Endothelial cell of umbilical vein (primary cell): Measurements from ENCODE around the gene SLC47A1. TPM values are rescaled to one million over a fixed set of nuclear protein-coding genes. Genes with fewer than 3 reads are reported as not detected.

Source experiments
- BruUV-seq: library from RNA; stranded (reverse); fragments of 400-500 nt; replicated peaks from 2 replicates; lab custom pipeline; 2021; lab: Mats Ljungman, UMichigan
- CTCF ChIA-PET: fragments of 300-600, 350-600 bp; sonication (Branson Sonifier 250); formaldehyde crosslinking; loops from one replicate; lab custom pipeline; 2021; ENCODE audit warnings: antibody characterized with exemption, inconsistent platforms; lab: Charles Lee
- POLR2A ChIA-PET: fragments of 300-600, 350-600 bp; sonication (Branson Sonifier 250); formaldehyde crosslinking; loops from one replicate; lab custom pipeline; 2021; ENCODE audit warnings: antibody characterized with exemption, inconsistent platforms; lab: Charles Lee
- DNase-seq: peaks from one replicate; pipeline ENCODE4 v3.0.0-alpha.2; 2011; ENCODE audit warnings: low read depth, low spot score
- FAIRE-seq: peaks from 2 replicates; lab custom pipeline; 2011; peaks lifted over from hg19 to GRCh38; lab: Jason Lieb, UNC
- H2AFZ ChIP-seq: 2 replicates; pipeline ENCODE4 v1.6.0; 2012; ENCODE audit warnings: low read depth, low read length, control low read depth, inconsistent platforms
- H3K27ac ChIP-seq: 2 replicates; pipeline ENCODE4 v1.5.1; 2011; ENCODE audit warnings: low read depth, mild to moderate bottlenecking, control low read depth, low read length, moderate library complexity; ENCODE audit not compliant: insufficient read depth
- H3K27me3 ChIP-seq, 2 experiments: 2 replicates each; pipeline versions ENCODE4 v1.6.0 to v1.6.1; 2011; ENCODE audit warnings: low read length in 2 of 2, mixed read lengths in 1 of 2; ENCODE audit not compliant: control insufficient read depth in 2 of 2, insufficient read depth in 2 of 2
- H3K36me3 ChIP-seq, 2 experiments: 2 replicates in 1 of 2; 3 replicates in 1 of 2; pipeline ENCODE4 v1.5.1; 2011; ENCODE audit warnings: low read length in 2 of 2, mild to moderate bottlenecking in 1 of 2, moderate library complexity in 1 of 2; ENCODE audit not compliant: control insufficient read depth in 2 of 2, insufficient read depth in 2 of 2; ENCODE audit errors: extremely low read depth in 1 of 2
- H3K4me1 ChIP-seq: 3 replicates; pipeline ENCODE4 v1.5.1; 2011; ENCODE audit warnings: mild to moderate bottlenecking, low read length; ENCODE audit not compliant: control insufficient read depth, insufficient read depth; ENCODE audit errors: extremely low read depth
- H3K4me2 ChIP-seq: 2 replicates; pipeline ENCODE4 v1.6.1; 2011; ENCODE audit warnings: low read length, control low read depth, mixed read lengths; ENCODE audit not compliant: insufficient read depth
- H3K4me3 ChIP-seq, 3 experiments: fragments of 200-600 bp in 1 of 3; sonication (generic), shearing (Covaris generic) in 1 of 3; replicated peaks in 1 of 3; 2 replicates each; pipeline ENCODE4 v1.5.1; 2011 to 2016; ENCODE audit warnings: control low read depth in 3 of 3, low read length in 3 of 3, mild to moderate bottlenecking in 2 of 3, inconsistent platforms in 1 of 3, low read depth in 1 of 3, moderate library complexity in 1 of 3; ENCODE audit not compliant: insufficient read depth in 1 of 3
- H3K79me2 ChIP-seq: 2 replicates; pipeline ENCODE4 v1.6.0; 2012; ENCODE audit warnings: low read length, inconsistent platforms; ENCODE audit not compliant: control insufficient read depth, insufficient read depth
- H3K9ac ChIP-seq: replicated peaks from 2 replicates; pipeline ENCODE3; 2011; ENCODE audit warnings: low read length, control low read depth; ENCODE audit not compliant: insufficient read depth; ENCODE audit errors: extremely low read depth
- H3K9me1 ChIP-seq: replicated peaks from 3 replicates; pipeline ENCODE4 v1.6.0; 2011; ENCODE audit warnings: mild to moderate bottlenecking, low read length; ENCODE audit not compliant: control insufficient read depth, insufficient read depth; ENCODE audit errors: extremely low read depth
- H3K9me3 ChIP-seq: replicated peaks from 2 replicates; pipeline ENCODE4 v1.5.1; 2012; ENCODE audit warnings: low read length, inconsistent platforms; ENCODE audit not compliant: control insufficient read depth, insufficient read depth
- H4K20me1 ChIP-seq: replicated peaks from 2 replicates; pipeline ENCODE3; 2011; ENCODE audit warnings: mild to moderate bottlenecking, low read length; ENCODE audit not compliant: control insufficient read depth, insufficient read depth; ENCODE audit errors: extremely low read depth
- CTCF ChIP-seq, 2 donors: IDR thresholded peaks; 1 replicate in 1 of 2; 2 replicates in 1 of 2; pipeline ENCODE4 v1.5.1; 2011; ENCODE audit warnings: low read length in 2 of 2, mild to moderate bottlenecking in 2 of 2, moderate library complexity in 2 of 2, control low read depth in 1 of 2, inconsistent platforms in 1 of 2, low read depth in 1 of 2; ENCODE audit not compliant: insufficient read depth in 1 of 2; ENCODE audit errors: extremely low read depth in 1 of 2
- EZH2 ChIP-seq: IDR thresholded peaks from 2 replicates; pipeline ENCODE4 v1.6.1; 2012; ENCODE audit warnings: borderline replicate concordance, low read depth, mild to moderate bottlenecking, moderate library complexity, low read length, inconsistent platforms; ENCODE audit not compliant: severe bottlenecking
- FOS ChIP-seq: IDR thresholded peaks from 2 replicates; pipeline ENCODE4 v1.6.1; 2011; ENCODE audit warnings: mild to moderate bottlenecking, low read length, moderate library complexity, borderline replicate concordance; ENCODE audit not compliant: insufficient read depth
- GATA2 ChIP-seq: IDR thresholded peaks from 2 replicates; pipeline ENCODE4 v1.7.0; 2011; ENCODE audit warnings: low read depth, mild to moderate bottlenecking, moderate library complexity, mixed read lengths, low read length; ENCODE audit not compliant: insufficient read length, insufficient read depth
- JUN ChIP-seq: IDR thresholded peaks from 2 replicates; pipeline ENCODE4 v1.6.1; 2011; ENCODE audit warnings: borderline replicate concordance, low read depth; ENCODE audit not compliant: insufficient read length, insufficient read depth
- MAX ChIP-seq: IDR thresholded peaks from 2 replicates; pipeline ENCODE4 v1.6.1; 2011; ENCODE audit not compliant: insufficient read depth, insufficient read length
- MYC ChIP-seq: IDR thresholded peaks from one replicate; pipeline ENCODE4 v1.6.1; 2011; ENCODE audit warnings: mild to moderate bottlenecking, low read depth, low read length
- POLR2A ChIP-seq: IDR thresholded peaks from 2 replicates; pipeline ENCODE4 v1.6.1; 2012; ENCODE audit warnings: low read depth, mild to moderate bottlenecking, control low read depth, low read length
- POLR2AphosphoS5 ChIP-seq: IDR thresholded peaks from 2 replicates; pipeline ENCODE4 v1.6.1; 2012; ENCODE audit warnings: low read depth, mild to moderate bottlenecking, control low read depth, low read length, moderate library complexity; ENCODE audit not compliant: insufficient read depth
- dilution Hi-C: fragments of 300-500 bp; cut with MboI; formaldehyde crosslinking; loops from one replicate; pipeline ENCODE4 v1.15.0; 2019; ENCODE audit warnings: low sequenced_read_pairs; ENCODE audit not compliant: extremely low pct_ligation_motif_present
- intact Hi-C: fragments of 100-400 bp; cut with micrococcal nuclease; formaldehyde crosslinking; loops from one replicate; pipeline ENCODE4 v1.10.0; 2022
- polyA plus RNA-seq, 4 experiments: library from polyadenylated mRNA; depleted of rRNA in 3 of 4; stranded (reverse) in 3 of 4; unstranded in 1 of 4; fragments of >200 nt; gene quantifications; 2 replicates each; pipeline versions ENCODE4 v1.2.1 to v1.2.3, GENCODE V29; 2011 to 2012; ENCODE audit warnings: missing spikeins in 1 of 4
- total RNA-seq: library from RNA; stranded (reverse); gene quantifications from 2 replicates; pipeline ENCODE4 v1.2.3, GENCODE V29; 2021

Gene SLC47A1
- total and polyA plus RNA-seq, 2 donors (not counting 3 experiments of a cell fraction or from before 2014, with no cell fraction given) = 3.3 to 6.9 TPM

- Histone ChIP-seq H3K4me2 (no peak overlapping the region), H3K27me3 (no peaks in the 10 kb centered on the region), H3K9me1 (no peaks in the 10 kb centered on the region), H3K9me3 (no peaks in the 10 kb centered on the region), H3K27ac (no peak overlapping the region), H3K4me3 (no peak overlapping the region), H3K4me1 (no peaks in the 10 kb centered on the region), H3K79me2 (no peaks in the 10 kb centered on the region), H3K9ac (no peak overlapping the region), H3K36me3 (no peaks in the 10 kb centered on the region), H2AFZ (no peak overlapping the region), H4K20me1 (no peaks in the 10 kb centered on the region)
- BruUV-seq = no TSS peak
- FAIRE-seq = no peak
- POLR2A ChIA-PET = no interaction called here
- CTCF ChIA-PET = interaction anchor here (1.0 kb wide), 1 partner anchor 16 kb away, joined by 3 read pairs; no protein-coding TSS in a partner anchor
- intact Hi-C loops (no loop called here), dilution Hi-C loops (no loop called here)
- DNase-seq = no peak
- TF ChIP-seq POLR2A = no peak
- TF ChIP-seq MAX = no peak
- no peak for TF ChIP-seq JUN
- no peak for TF ChIP-seq GATA2
- no peak for TF ChIP-seq POLR2AphosphoS5
- TF ChIP-seq FOS = no peak
- TF ChIP-seq MYC = no peak
- TF ChIP-seq EZH2 = no peak
- TF ChIP-seq CTCF (IDR thresholded peaks at IDR 0.05; ENCODE audit: extremely low read depth in 1 of 2, insufficient read depth in 1 of 2, low read depth in 1 of 2, low read length in 2 of 2) = no peak
Measured at GRCh38 chr17:19555746-19556145, 22.1 kb downstream of the SLC47A1 start.
